Karpas-422 (cell line): ENCODE data around the gene RSBN1. TPM values are rescaled to one million over a fixed set of nuclear protein-coding genes. Genes with fewer than 3 reads are reported as not detected.
"Not testable (repeated sequence)": the region's sequence is repeated elsewhere in the genome, so short reads cannot be mapped to it uniquely, and the experiment has no call there.

Source experiments
- DNase-seq: peaks from one replicate; pipeline ENCODE4 v3.0.0-alpha.2; 2015
- H2AFZ ChIP-seq: fragments of 200-600 bp; sonication (generic); 2 replicates; pipeline ENCODE4 v1.6.1; 2014; ENCODE audit warnings: antibody characterized with exemption, low read length, mixed read lengths
- H3K27ac ChIP-seq: fragments of 200-600 bp; sonication (generic); 2 replicates; pipeline ENCODE4 v1.5.1; 2014; ENCODE audit warnings: mild to moderate bottlenecking, low read length, moderate library complexity
- H3K27me3 ChIP-seq: fragments of 200-600 bp; sonication (generic); 2 replicates; pipeline ENCODE4 v1.6.1; 2014; ENCODE audit warnings: low read length, mixed read lengths
- H3K36me3 ChIP-seq: fragments of 200-600 bp; sonication (generic); 2 replicates; pipeline ENCODE4 v1.6.1; 2014; ENCODE audit warnings: low read length, mixed read lengths; ENCODE audit not compliant: insufficient read depth
- H3K4me1 ChIP-seq: fragments of 200-600 bp; sonication (generic); 2 replicates; pipeline ENCODE4 v1.6.1; 2014; ENCODE audit warnings: mild to moderate bottlenecking, low read length, mixed read lengths
- H3K4me2 ChIP-seq: fragments of 200-600 bp; sonication (generic); 2 replicates; pipeline ENCODE4 v1.6.1; 2014; ENCODE audit warnings: low read length, low read depth, mild to moderate bottlenecking; ENCODE audit not compliant: poor library complexity, severe bottlenecking
- H3K4me3 ChIP-seq: fragments of 200-600 bp; sonication (generic); 2 replicates; pipeline ENCODE4 v1.5.1; 2014; ENCODE audit warnings: mild to moderate bottlenecking, antibody characterized with exemption, low read length, mixed read lengths
- H3K79me2 ChIP-seq: fragments of 200-600 bp; sonication (generic); 2 replicates; pipeline ENCODE4 v1.6.1; 2014; ENCODE audit warnings: mild to moderate bottlenecking, low read length, mixed read lengths
- H3K9ac ChIP-seq: fragments of 200-600 bp; sonication (generic); 2 replicates; pipeline ENCODE4 v1.6.0; 2014; ENCODE audit warnings: low read length
- H3K9me2 ChIP-seq: fragments of 200-600 bp; sonication (generic), shearing (Covaris generic); replicated peaks from 2 replicates; pipeline ENCODE4 v1.6.0; 2014; ENCODE audit warnings: mild to moderate bottlenecking, low read length, moderate library complexity; ENCODE audit not compliant: insufficient read depth
- H3K9me3 ChIP-seq: fragments of 300-700, 200-600 bp; sonication (generic); 2 replicates; pipeline ENCODE4 v1.6.1; 2014; ENCODE audit warnings: low read length, mixed read lengths
- H4K20me1 ChIP-seq: fragments of 200-600 bp; sonication (generic); 2 replicates; pipeline ENCODE4 v1.6.1; 2014; ENCODE audit warnings: mild to moderate bottlenecking, antibody characterized with exemption, low read length, low read depth; ENCODE audit not compliant: insufficient read depth
- total RNA-seq: library from RNA; depleted of rRNA; stranded (reverse); fragments of >200 nt; shearing (Covaris generic); gene quantifications from 2 replicates; pipeline ENCODE4 v1.2.3, GENCODE V29; 2014; ENCODE audit warnings: low replicate concordance

RSBN1 gene
- total RNA-seq, 1 experiment from 2014 or later: 23.2 TPM

GRCh38 chr1:113753333-113753732, 58.9 kb downstream of the RSBN1 start:
- H3K9me2 ChIP-seq, H3K27me3 ChIP-seq, H3K9ac ChIP-seq, DNase-seq, H3K9me3 ChIP-seq, H3K27ac ChIP-seq, H2AFZ ChIP-seq, H3K4me2 ChIP-seq, H3K4me3 ChIP-seq, H4K20me1 ChIP-seq: not testable (repeated sequence)
- Histone ChIP-seq H3K79me2 (peaks cover 84% of the 10 kb centered on the region), H3K4me1 (peaks cover 31% of the 10 kb centered on the region), H3K36me3 (peaks cover 59% of the 10 kb centered on the region)

GRCh38 chr1:113751516-113751915, 60.8 kb downstream of the RSBN1 start:
- Histone ChIP-seq H3K27me3 (no peaks in the 10 kb centered on the region), H3K79me2 (peaks cover 79% of the 10 kb centered on the region), H4K20me1 (no peaks in the 10 kb centered on the region), H3K36me3 (peaks cover 58% of the 10 kb centered on the region), H3K9me2 (no peaks in the 10 kb centered on the region), H3K9me3 (no peaks in the 10 kb centered on the region), H3K9ac (no peak overlapping the region), H3K4me2 (no peak overlapping the region), H2AFZ (no peak overlapping the region), H3K27ac (no peak overlapping the region), H3K4me1 (peaks cover 22% of the 10 kb centered on the region), H3K4me3 (no peak overlapping the region)
- DNase-seq: no peak

GRCh38 chr1:113751114-113751513, 61.2 kb downstream of the RSBN1 start:
- Histone ChIP-seq H2AFZ (no peak overlapping the region), H3K4me3 (no peak overlapping the region), H3K79me2 (peaks cover 79% of the 10 kb centered on the region), H4K20me1 (no peaks in the 10 kb centered on the region), H3K9ac (no peak overlapping the region), H3K9me2 (no peaks in the 10 kb centered on the region), H3K4me2 (no peak overlapping the region), H3K9me3 (no peaks in the 10 kb centered on the region), H3K4me1 (peaks cover 22% of the 10 kb centered on the region), H3K27me3 (no peaks in the 10 kb centered on the region), H3K27ac (no peak overlapping the region), H3K36me3 (peaks cover 58% of the 10 kb centered on the region)
- DNase-seq: no peak

- H2AFZ ChIP-seq: no peak overlapping the region
- H3K27me3 ChIP-seq: no peaks in the 10 kb centered on the region
- H3K9ac ChIP-seq: no peak overlapping the region
- H4K20me1 ChIP-seq: no peaks in the 10 kb centered on the region
- DNase-seq: no peak
- no peak overlapping the region for H3K4me3 ChIP-seq
- H3K4me1 ChIP-seq: peaks cover 18% of the 10 kb centered on the region
- peaks cover 49% of the 10 kb centered on the region for H3K36me3 ChIP-seq
- H3K4me2 ChIP-seq: no peak overlapping the region
- H3K9me2 ChIP-seq: no peaks in the 10 kb centered on the region
- H3K27ac ChIP-seq: no peak overlapping the region
- no peaks in the 10 kb centered on the region for H3K9me3 ChIP-seq
- H3K79me2 ChIP-seq: peaks cover 77% of the 10 kb centered on the region
These were observed 62.9 kb downstream of the RSBN1 start for GRCh38 chr1:113749402-113749801.

GRCh38 chr1:113747376-113747775, 64.9 kb downstream of the RSBN1 start:
- Histone ChIP-seq H4K20me1 (no peaks in the 10 kb centered on the region), H2AFZ (no peak overlapping the region), H3K79me2 (peaks cover 73% of the 10 kb centered on the region), H3K36me3 (peaks cover 44% of the 10 kb centered on the region), H3K9me3 (no peaks in the 10 kb centered on the region), H3K4me3 (no peak overlapping the region), H3K9ac (no peak overlapping the region), H3K4me1 (peaks cover 23% of the 10 kb centered on the region), H3K27ac (no peak overlapping the region), H3K9me2 (no peaks in the 10 kb centered on the region), H3K27me3 (no peaks in the 10 kb centered on the region), H3K4me2 (no peak overlapping the region)
- no peak for DNase-seq

GRCh38 chr1:113745425-113745824, 66.9 kb downstream of the RSBN1 start:
- H3K9me2 ChIP-seq: no peaks in the 10 kb centered on the region
- no peak overlapping the region for H2AFZ ChIP-seq
- no peak overlapping the region for H3K4me2 ChIP-seq
- H3K27ac ChIP-seq: no peak overlapping the region
- H4K20me1 ChIP-seq: no peaks in the 10 kb centered on the region
- H3K79me2 ChIP-seq: peaks cover 75% of the 10 kb centered on the region
- H3K9ac ChIP-seq: no peak overlapping the region
- DNase-seq: no peak
- peaks cover 48% of the 10 kb centered on the region for H3K36me3 ChIP-seq
- H3K27me3 ChIP-seq: no peaks in the 10 kb centered on the region
- no peaks in the 10 kb centered on the region for H3K9me3 ChIP-seq
- no peak overlapping the region for H3K4me3 ChIP-seq
- peaks cover 43% of the 10 kb centered on the region for H3K4me1 ChIP-seq

- peaks cover 52% of the 10 kb centered on the region for H3K4me1 ChIP-seq
- H3K27ac ChIP-seq: no peak overlapping the region
- H3K36me3 ChIP-seq: peaks cover 51% of the 10 kb centered on the region
- no peak for DNase-seq
- H3K9me2 ChIP-seq: no peaks in the 10 kb centered on the region
- no peaks in the 10 kb centered on the region for H3K9me3 ChIP-seq
- no peak overlapping the region for H2AFZ ChIP-seq
- no peaks in the 10 kb centered on the region for H4K20me1 ChIP-seq
- H3K27me3 ChIP-seq: no peaks in the 10 kb centered on the region
- H3K79me2 ChIP-seq: peaks cover 75% of the 10 kb centered on the region
- H3K4me2 ChIP-seq: no peak overlapping the region
- H3K4me3 ChIP-seq: no peak overlapping the region
- no peak overlapping the region for H3K9ac ChIP-seq
These were observed 68.2 kb downstream of the RSBN1 start for GRCh38 chr1:113744114-113744513.

- H3K36me3 ChIP-seq: peaks cover 53% of the 10 kb centered on the region
- H4K20me1 ChIP-seq: no peaks in the 10 kb centered on the region
- no peak overlapping the region for H3K4me2 ChIP-seq
- H3K9me3 ChIP-seq: no peaks in the 10 kb centered on the region
- DNase-seq: no peak
- no peak overlapping the region for H3K4me3 ChIP-seq
- H3K9ac ChIP-seq: no peak overlapping the region
- H3K4me1 ChIP-seq: peaks cover 52% of the 10 kb centered on the region
- H3K9me2 ChIP-seq: no peaks in the 10 kb centered on the region
- H3K27me3 ChIP-seq: no peaks in the 10 kb centered on the region
- H2AFZ ChIP-seq: no peak overlapping the region
- H3K79me2 ChIP-seq: peaks cover 71% of the 10 kb centered on the region
- H3K27ac ChIP-seq: no peak overlapping the region
These were observed 69.8 kb downstream of the RSBN1 start for GRCh38 chr1:113742515-113742914.
